Uterus (tissue), 4 donors: ENCODE results near the gene UMPS. TPM values are rescaled to one million over a fixed set of nuclear protein-coding genes. Genes with fewer than 3 reads are reported as not detected.
A peak's percentile ranks its signal among the peaks of the same experiment; 100 is the strongest.

Experiments used
- DNase-seq, 2 donors: peaks; one replicate each; pipeline ENCODE4 v3.0.0-alpha.2; 2019 to 2020
- H3K27ac ChIP-seq, 2 donors: fragments of 200-600 bp; sonication (generic); 1 replicate in 1 of 2; 2 replicates in 1 of 2; pipeline ENCODE4 v1.5.1; 2016 to 2018
- H3K27me3 ChIP-seq, 2 donors: fragments of 200-600 bp; sonication (generic); one replicate each; pipeline ENCODE4 v1.5.1; 2018 to 2019; ENCODE audit warnings: control low read depth in 1 of 2
- H3K36me3 ChIP-seq, 2 donors: fragments of 200-600 bp; sonication (generic); one replicate each; pipeline ENCODE4 v1.5.1; 2019; ENCODE audit warnings: control low read depth in 1 of 2
- H3K4me1 ChIP-seq, 2 donors: fragments of 200-600 bp; sonication (generic); one replicate each; pipeline ENCODE4 v1.5.1; 2018 to 2019; ENCODE audit warnings: control low read depth in 1 of 2
- H3K4me3 ChIP-seq, 2 donors: fragments of 200-600 bp; sonication (generic); 1 replicate in 1 of 2; 2 replicates in 1 of 2; pipeline ENCODE4 v1.5.1; 2018 to 2019; ENCODE audit warnings: mild to moderate bottlenecking in 1 of 2
- H3K9me3 ChIP-seq, 2 donors: fragments of 200-600 bp; sonication (generic); one replicate each; pipeline ENCODE4 v1.5.1; 2019; ENCODE audit warnings: control low read depth in 1 of 2
- CTCF ChIP-seq, 4 experiments: fragments of 200-600 bp in 2 of 4; fragments of 450-650 bp in 2 of 4; sonication (generic) in 2 of 4; IDR thresholded peaks; one replicate each; pipeline ENCODE4 v1.5.1; 2016 to 2019; ENCODE audit warnings: antibody characterized with exemption in 4 of 4, mild to moderate bottlenecking in 2 of 4, moderate library complexity in 1 of 4
- POLR2A ChIP-seq, 2 donors: fragments of 450-650 bp; IDR thresholded peaks; one replicate each; pipeline ENCODE4 v1.6.1; 2016; ENCODE audit warnings: antibody characterized with exemption in 2 of 2, mild to moderate bottlenecking in 1 of 2, moderate library complexity in 1 of 2
- intact Hi-C: fragments of 100-400 bp; cut with DNase I; formaldehyde crosslinking; loops from one replicate; pipeline ENCODE4 v1.15.1; 2023; ENCODE audit warnings: low total_unique reads
- total RNA-seq, 4 donors: library from RNA; depleted of rRNA in 3 of 4; stranded (reverse); fragments of >200 nt in 3 of 4; gene quantifications; one replicate each; pipeline versions ENCODE4 v1.1.0 to v1.2.4, GENCODE V29; 2014 to 2023
- donor health status: DM: yes; HTN: yes; CAD: no.

UMPS gene
- total RNA-seq, 4 donors from 2014 or later: 5.4 to 54.8 (median 19.9) TPM

- DNase-seq: peak; percentile 46 to 65
- Histone ChIP-seq H3K9me3 (no peaks in the 10 kb centered on the region), H3K4me3 (no peak overlapping the region), H3K4me1 (peaks cover 4 to 33% of the 10 kb centered on the region in 2 donors), H3K36me3 (no peaks in the 10 kb centered on the region), H3K27me3 (no peaks in the 10 kb centered on the region), H3K27ac (peak overlapping the region; percentile 35 to 75)
- intact Hi-C loops: no loop called here
- TF ChIP-seq POLR2A (IDR thresholded peaks at IDR 0.05) (no peak), CTCF (IDR thresholded peaks at IDR 0.05) (no peak)
Measured at GRCh38 chr3:124772081-124772831, 42.0 kb downstream of the UMPS start.

GRCh38 chr3:124773351-124774326 is 43.4 kb downstream of the UMPS start:
- intact Hi-C loops: no loop called here
- DNase-seq: no peak
- Histone ChIP-seq H3K36me3 (no peaks in the 10 kb centered on the region), H3K27ac (peak overlapping the region; percentile 46 to 65), H3K9me3 (no peaks in the 10 kb centered on the region), H3K4me3 (no peak overlapping the region), H3K27me3 (no peaks in the 10 kb centered on the region), H3K4me1 (peaks cover 4 to 38% of the 10 kb centered on the region in 2 donors)
- TF ChIP-seq POLR2A (IDR thresholded peaks at IDR 0.05): no peak
- TF ChIP-seq CTCF (IDR thresholded peaks at IDR 0.05): no peak

GRCh38 chr3:124774327-124774718 is 44.1 kb downstream of the UMPS start:
- H3K27ac ChIP-seq: peak overlapping the region; percentile 46 to 65
- intact Hi-C loops: no loop called here
- no peaks in the 10 kb centered on the region for H3K27me3 ChIP-seq
- DNase-seq: peak in 1 of 2 donors; percentile 57
- TF ChIP-seq POLR2A (IDR thresholded peaks at IDR 0.05): no peak
- TF ChIP-seq CTCF (IDR thresholded peaks at IDR 0.05): no peak
- H3K9me3 ChIP-seq: no peaks in the 10 kb centered on the region
- peaks cover 4 to 45% of the 10 kb centered on the region in 2 donors for H3K4me1 ChIP-seq
- H3K36me3 ChIP-seq: no peaks in the 10 kb centered on the region
- no peak overlapping the region for H3K4me3 ChIP-seq

GRCh38 chr3:124774841-124775402 is 44.7 kb downstream of the UMPS start:
- no peaks in the 10 kb centered on the region for H3K27me3 ChIP-seq
- H3K9me3 ChIP-seq: no peaks in the 10 kb centered on the region
- no peaks in the 10 kb centered on the region for H3K36me3 ChIP-seq
- no peak overlapping the region for H3K4me3 ChIP-seq
- no peak for TF ChIP-seq POLR2A (IDR thresholded peaks at IDR 0.05)
- TF ChIP-seq CTCF (IDR thresholded peaks at IDR 0.05): no peak
- H3K27ac ChIP-seq: peak overlapping the region; percentile 46 to 65
- intact Hi-C loops: no loop called here
- H3K4me1 ChIP-seq: peaks cover 7 to 51% of the 10 kb centered on the region in 2 donors
- DNase-seq: no peak
